Renal cortex interstitium (tissue), 15 donors: ENCODE results near the gene MACROH2A1. TPM values are rescaled to one million over a fixed set of nuclear protein-coding genes. Genes with fewer than 3 reads are reported as not detected.

ENCODE experiments used
- DNase-seq, 11 donors: peaks; one replicate each; pipeline ENCODE4 v3.0.0-alpha.2; 2013; ENCODE audit warnings: low read depth in 9 of 11, low spot score in 4 of 11; ENCODE audit errors: extremely low read depth in 1 of 11
- long read RNA-seq, 16 experiments: transcript quantifications; one replicate each; lab custom pipeline, GENCODE V29; 2026
- polyA plus RNA-seq, 3 donors: library from polyadenylated mRNA; unstranded; fragments of 120-200 nt; gene quantifications; one replicate each; pipeline ENCODE4 v1.2.1, GENCODE V29; 2013; ENCODE audit not compliant: insufficient read length in 3 of 3

The MACROH2A1 gene
- 100 to 1,000 TPM; 217 to 227 (median 226) TPM for polyA plus RNA-seq
- long read RNA-seq, donor 1, full-length matches to known transcripts, result 21 of 62 reads
- long read RNA-seq, donor 1, partial matches to known transcripts, result 23 of 62 reads
- long read RNA-seq, donor 1, other reads (novel, unspliced or antisense), result 18 of 62 reads
- long read RNA-seq, donor 2, full-length matches to known transcripts, result 25 of 66 reads
- long read RNA-seq, donor 2, partial matches to known transcripts, result 25 of 66 reads
- long read RNA-seq, donor 2, other reads (novel, unspliced or antisense), result 16 of 66 reads
- long read RNA-seq, donor 3, full-length matches to known transcripts, result 45 of 96 reads
- long read RNA-seq, donor 3, partial matches to known transcripts, result 18 of 96 reads
- long read RNA-seq, donor 3, other reads (novel, unspliced or antisense), result 33 of 96 reads
- long read RNA-seq, donor 4, full-length matches to known transcripts, result 45 of 64 reads
- long read RNA-seq, donor 4, partial matches to known transcripts, result 0 of 64 reads
- long read RNA-seq, donor 4, other reads (novel, unspliced or antisense), result 19 of 64 reads
- long read RNA-seq, donor 5, result 0 reads
- long read RNA-seq, donor 6, full-length matches to known transcripts, result 41 of 81 reads
- long read RNA-seq, donor 6, partial matches to known transcripts, result 22 of 81 reads
- long read RNA-seq, donor 6, other reads (novel, unspliced or antisense), result 18 of 81 reads
- long read RNA-seq, donor 7, full-length matches to known transcripts, result 25 of 53 reads
- long read RNA-seq, donor 7, partial matches to known transcripts, result 28 of 53 reads
- long read RNA-seq, donor 7, other reads (novel, unspliced or antisense), result 0 of 53 reads
- long read RNA-seq, donor 8, result 0 reads
- long read RNA-seq, donor 9, full-length matches to known transcripts, result 29 of 67 reads
- long read RNA-seq, donor 9, partial matches to known transcripts, result 8 of 67 reads
- long read RNA-seq, donor 9, other reads (novel, unspliced or antisense), result 30 of 67 reads
- long read RNA-seq, donor 10, full-length matches to known transcripts, result 26 of 59 reads
- long read RNA-seq, donor 10, partial matches to known transcripts, result 9 of 59 reads
- long read RNA-seq, donor 10, other reads (novel, unspliced or antisense), result 24 of 59 reads
- long read RNA-seq, donor 11, transcript H2AFY-202 (9 exons, 1,859 nt), result minor isoform, 6 of 52 reads
- long read RNA-seq, donor 11, transcript H2AFY-217 (9 exons, 2,789 nt), result major isoform, 20 of 52 reads
- long read RNA-seq, donor 11, transcript H2AFY-207 (2 exons, 2,769 nt), result minor isoform, 5 of 52 reads
- long read RNA-seq, donor 11, partial matches to known transcripts, result 0 of 52 reads
- long read RNA-seq, donor 11, other reads (novel, unspliced or antisense), result 20 of 52 reads
- long read RNA-seq, donor 12, full-length matches to known transcripts, result 28 of 36 reads
- long read RNA-seq, donor 12, partial matches to known transcripts, result 0 of 36 reads
- long read RNA-seq, donor 12, other reads (novel, unspliced or antisense), result 8 of 36 reads
- long read RNA-seq, donor 13, result 0 reads
- long read RNA-seq, donor 14, transcript H2AFY-207 (2 exons, 2,769 nt), result minor isoform, 5 of 34 reads
- long read RNA-seq, donor 14, transcript H2AFY-217 (9 exons, 2,789 nt), result major isoform, 10 of 34 reads
- long read RNA-seq, donor 14, partial matches to known transcripts, result 0 of 34 reads
- long read RNA-seq, donor 14, other reads (novel, unspliced or antisense), result 16 of 34 reads
- long read RNA-seq, donor 15, full-length matches to known transcripts, result 14 of 37 reads
- long read RNA-seq, donor 15, partial matches to known transcripts, result 8 of 37 reads
- long read RNA-seq, donor 15, other reads (novel, unspliced or antisense), result 15 of 37 reads
- long read RNA-seq, donor 16, full-length matches to known transcripts, result 107 of 250 reads
- long read RNA-seq, donor 16, partial matches to known transcripts, result 35 of 250 reads
- long read RNA-seq, donor 16, other reads (novel, unspliced or antisense), result 108 of 250 reads

DNA sequence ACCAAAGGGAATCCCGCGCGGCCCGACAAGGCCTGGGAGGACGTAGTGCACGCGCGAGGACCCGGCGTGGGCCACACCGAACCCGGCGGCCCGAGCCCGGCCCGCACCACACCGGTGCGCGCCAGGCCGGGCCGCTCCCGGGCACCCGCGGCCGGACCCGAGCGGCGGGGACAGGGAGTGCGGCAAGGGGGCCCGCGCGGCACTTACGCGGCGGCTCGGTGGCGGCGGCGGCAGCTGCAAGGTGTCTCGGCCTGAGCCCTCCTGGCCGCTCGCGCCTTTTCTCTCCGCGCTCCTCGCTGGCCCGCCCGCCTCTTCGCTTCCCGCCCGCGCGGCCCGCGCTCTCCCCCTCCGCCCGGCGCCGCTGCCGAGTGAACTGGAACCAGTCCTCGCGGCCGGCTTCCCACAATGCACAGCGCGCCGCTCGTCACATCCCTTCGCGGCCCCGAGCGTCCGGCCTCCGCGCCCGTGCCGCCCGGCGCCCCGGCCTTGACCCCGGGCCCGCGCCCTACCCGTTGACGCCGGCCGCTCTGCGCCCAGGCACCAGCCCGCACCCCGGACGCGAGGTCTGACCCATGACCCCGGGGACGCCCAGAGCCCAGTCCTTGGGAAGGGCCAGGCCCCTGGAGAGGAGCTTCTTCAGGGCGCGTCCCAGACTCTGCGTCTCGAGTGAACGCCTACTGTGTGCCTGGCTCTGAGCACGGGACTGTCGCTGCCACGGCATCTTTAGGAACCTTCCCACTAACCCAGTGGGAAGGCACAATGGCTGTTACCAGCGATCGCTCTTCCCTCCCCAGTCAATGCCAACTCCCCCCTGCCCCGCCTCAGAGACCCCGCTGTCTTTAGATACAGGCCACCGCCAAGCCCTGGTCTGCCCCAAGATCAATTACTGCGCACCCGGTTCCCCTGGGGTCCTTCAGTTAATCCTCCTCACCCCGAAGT, at the start of gene MACROH2A1:
MACROH2A1 (minus strand) TSS at position 377 of the 939 bp plus-strand sequence. CDS start 10,138 bp downstream, outside the sequence.
- peak; percentile 61 to 87 (median 84) for DNase-seq

DNA sequence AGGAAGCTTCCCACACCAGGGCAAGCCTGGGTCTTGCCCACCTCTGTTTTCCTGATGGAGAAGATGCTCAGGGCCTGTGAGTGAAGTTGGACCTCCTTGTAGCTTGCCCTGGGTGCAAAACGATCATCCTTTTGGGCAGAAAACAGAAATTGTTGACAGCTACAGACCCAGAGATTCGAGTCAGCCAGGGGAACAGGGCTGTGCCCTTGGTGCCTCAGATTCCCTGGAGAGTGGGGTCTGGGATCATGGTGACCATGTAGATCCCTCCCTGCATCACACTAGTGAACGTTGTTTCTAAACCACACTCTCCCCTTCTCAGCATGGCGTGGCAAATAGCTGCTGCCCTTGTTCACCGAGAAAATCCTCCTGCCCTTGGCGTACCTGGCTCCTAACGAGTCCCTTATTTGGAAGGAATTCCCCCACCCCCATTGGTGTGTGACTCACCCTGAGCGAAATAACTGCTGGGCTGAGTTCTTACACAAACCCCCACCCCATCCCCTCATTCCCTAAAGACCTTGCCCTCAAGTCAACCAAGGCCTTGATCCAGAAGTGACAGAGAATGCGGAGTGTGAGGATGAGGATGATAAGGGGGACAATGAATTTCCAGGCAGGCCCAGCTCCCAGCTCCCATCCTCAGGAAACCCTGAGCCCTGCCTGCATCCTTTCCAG, 49.2 kb upstream of the MACROH2A1 start:
- DNase-seq, result no peak

DNA sequence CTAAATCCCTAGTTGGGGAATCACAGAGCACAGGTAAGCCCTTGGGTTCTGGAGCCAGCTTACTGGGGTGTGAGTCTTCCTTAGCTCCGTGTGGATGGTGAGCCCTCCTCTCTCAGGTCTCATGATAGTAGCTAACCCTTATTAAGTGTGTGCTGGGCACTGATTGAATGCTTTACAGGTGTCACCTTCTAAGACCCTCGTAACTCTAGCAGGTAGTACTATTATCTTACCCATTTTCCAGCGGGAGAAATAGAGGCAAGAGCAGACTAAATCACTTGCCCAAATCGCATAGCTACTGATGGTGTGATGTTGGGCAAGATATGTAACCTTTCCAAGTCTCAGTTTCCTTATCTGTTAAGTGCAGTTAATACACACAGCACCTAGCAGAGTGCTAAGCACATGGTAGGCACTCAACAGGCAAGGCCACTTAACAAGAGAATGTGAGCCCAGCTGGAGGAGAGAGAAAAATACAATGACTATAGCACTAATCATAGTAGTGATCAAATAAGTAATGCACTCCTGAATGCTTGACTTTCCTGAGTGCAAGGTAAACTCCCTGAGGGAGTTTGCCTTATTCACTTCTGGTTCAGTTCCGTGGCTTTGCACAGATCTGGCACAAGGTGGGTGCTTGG, 48.4 kb upstream of the MACROH2A1 start, which contains the start of gene DCANP1:
DCANP1 (minus strand) TSS at position 51 of the 632 bp plus-strand sequence. CDS start 240 bp downstream, outside the sequence.
- no peak for DNase-seq

GRCh38 chr5:135446615-135447014, 47.6 kb upstream of the MACROH2A1 start:
- DNase-seq, result no peak

DNA sequence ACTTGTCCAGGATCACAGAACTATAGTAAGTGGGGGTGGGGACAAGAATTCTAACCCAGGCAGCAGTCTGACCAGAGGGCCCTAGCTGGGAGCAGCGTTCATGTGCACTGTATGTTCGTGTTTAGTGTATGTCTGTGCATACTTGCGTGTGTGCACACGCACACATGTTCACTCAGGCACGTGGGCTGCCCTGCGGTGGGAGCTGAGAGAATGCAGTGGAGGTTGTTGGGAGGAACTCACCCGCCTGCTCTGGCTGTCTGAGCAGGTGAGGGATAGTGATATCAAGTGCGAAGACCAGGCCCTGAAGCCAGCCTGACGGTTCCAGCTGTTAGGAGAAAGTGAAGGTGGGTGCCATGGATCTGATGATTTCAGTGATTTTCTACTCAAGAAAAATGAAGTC, 47.2 kb upstream of the MACROH2A1 start:
- no peak for DNase-seq

- DNase-seq, result no peak
Measured at GRCh38 chr5:135445306-135445985, 46.4 kb upstream of the MACROH2A1 start.

- no peak for DNase-seq
Measured at GRCh38 chr5:135444881-135445280, 45.9 kb upstream of the MACROH2A1 start.

GRCh38 chr5:135444360-135444759, 45.3 kb upstream of the MACROH2A1 start:
- DNase-seq, result no peak

GRCh38 chr5:135443161-135443960, 44.3 kb upstream of the MACROH2A1 start:
- DNase-seq, result no peak

DNA sequence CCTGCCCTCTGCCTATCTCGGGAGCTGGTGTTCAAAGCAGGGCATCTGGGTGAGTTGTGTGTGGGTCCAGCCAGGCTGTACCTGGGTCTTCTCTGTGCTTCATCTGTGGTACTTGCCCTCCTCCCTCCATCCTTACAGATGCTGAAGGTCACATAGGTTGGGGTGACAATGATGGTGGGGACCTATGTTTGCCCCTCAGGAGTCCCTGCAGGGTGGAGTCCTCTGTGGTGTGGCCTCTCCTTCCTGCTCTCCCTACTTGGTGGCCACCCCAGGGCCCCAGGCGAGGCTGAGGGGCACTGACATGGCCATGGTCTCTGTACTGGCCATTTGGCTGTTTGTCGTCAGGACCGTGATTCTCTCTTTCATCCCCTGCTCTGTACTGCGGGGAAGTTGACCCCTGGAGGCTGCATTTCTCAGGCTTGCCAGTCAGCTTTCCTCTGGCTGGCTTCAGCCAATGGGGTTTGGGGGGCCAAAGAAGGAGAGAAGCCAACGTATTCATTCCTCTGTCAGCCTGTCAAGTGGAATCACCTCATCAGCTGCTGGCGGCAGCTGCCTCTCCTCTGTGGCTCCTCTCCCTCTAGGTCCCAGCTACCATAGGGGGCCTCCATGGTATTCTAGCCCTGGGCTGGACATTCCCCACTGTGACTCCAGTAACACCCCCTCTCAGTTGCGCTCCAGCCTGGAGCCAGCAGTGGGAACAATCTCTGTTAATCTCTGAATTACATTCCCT, 43.6 kb upstream of the MACROH2A1 start:
- no peak for DNase-seq

GRCh38 chr5:135441919-135442318, 42.9 kb upstream of the MACROH2A1 start:
- no peak for DNase-seq

DNA sequence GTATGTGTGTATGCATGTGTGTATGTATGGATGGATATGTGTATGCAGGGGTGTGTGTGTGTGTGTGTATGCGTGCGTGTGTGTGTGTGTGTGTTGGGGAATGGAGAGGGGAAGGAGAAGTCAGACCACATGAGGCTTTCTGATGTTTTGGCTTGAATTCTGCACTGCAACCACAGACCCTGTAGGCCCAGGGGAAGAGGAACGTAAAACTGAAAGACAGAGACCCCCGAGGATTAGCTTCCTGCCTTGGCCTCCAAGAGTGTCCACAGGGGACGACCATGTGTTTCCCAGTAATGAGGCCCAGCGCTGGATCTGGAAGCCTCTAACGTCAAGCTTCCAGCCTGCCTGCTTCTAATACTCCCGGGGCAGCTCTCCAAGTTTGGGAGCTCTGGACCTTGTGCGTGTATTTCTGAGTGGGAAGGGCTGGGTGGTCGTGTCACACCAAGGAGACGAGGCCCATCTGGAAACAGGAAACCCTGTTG, 42.4 kb upstream of the MACROH2A1 start:
- peak in 6 of 11 donors; percentile 26 to 60 (median 43) for DNase-seq

GRCh38 chr5:135440916-135441315, 41.9 kb upstream of the MACROH2A1 start:
- no peak for DNase-seq
